ENCODE data around the gene CDHR2.
"Not testable (repeated sequence)": the region's sequence is repeated elsewhere in the genome, so short reads cannot be mapped to it uniquely, and the experiment has no call there.

Gene CDHR2

GRCh38 chr5:176568657-176569056 is 19.5 kb downstream of the CDHR2 start:
- no peak for DNase-seq (ENCODE audit: low spot score)

DNA sequence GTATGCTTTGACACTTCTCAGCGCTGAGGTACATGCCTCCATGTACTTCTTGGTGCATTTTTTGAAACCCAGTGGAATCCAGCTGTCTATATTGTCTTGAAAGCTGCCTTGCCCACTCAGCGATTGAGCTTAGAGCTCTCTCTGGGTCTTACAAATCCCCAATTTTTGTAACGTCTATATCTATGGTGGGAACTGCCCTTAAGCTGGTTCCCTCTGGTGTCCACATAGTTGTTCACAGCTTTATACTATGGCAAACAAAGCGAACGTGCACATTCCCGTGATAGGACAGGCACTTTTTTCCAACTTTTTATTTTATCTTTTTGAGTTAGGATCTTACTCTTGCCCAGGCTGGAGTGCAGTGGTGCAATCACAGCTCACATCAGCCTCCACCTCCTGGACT is 20.9 kb downstream of the CDHR2 start:
- DNase-seq (ENCODE audit: low spot score): no peak

DNA sequence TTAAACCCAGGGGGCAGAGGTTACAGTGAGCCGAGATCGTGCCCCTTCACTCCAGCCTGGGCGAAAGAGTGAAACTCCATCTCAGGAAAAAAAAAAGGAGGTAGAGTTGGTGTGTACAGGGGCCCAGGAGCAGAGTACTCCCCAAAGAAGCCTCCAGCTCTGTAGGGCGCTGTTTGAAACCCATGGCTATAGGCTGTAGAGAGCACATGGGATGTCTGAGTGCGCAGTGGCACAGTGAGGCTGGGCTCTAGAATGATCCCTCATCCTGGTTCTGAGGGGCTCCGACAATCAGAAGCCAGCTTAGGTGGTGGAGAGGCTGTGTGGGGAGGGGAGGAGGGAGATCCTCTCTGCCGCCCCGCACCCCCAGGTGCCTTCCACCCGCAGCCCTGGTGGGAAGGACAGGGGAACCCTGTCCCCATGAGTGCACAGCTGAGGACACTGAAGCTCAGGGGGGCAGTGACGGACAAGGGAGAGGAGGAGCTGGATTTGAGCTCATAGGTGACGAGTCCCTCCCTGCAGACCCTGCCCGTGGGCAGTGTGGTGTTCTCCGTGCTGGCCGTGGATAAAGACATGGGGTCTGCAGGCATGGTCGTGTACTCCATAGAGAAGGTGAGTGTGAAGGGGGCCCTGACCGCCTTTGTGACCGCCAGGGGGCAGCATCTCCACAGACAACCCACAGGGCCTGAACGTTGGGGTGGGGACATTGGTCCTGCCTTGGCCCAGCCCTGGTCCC is 24.6 kb downstream of the CDHR2 start:
- DNase-seq (ENCODE audit: low spot score): peak; percentile 78

DNA sequence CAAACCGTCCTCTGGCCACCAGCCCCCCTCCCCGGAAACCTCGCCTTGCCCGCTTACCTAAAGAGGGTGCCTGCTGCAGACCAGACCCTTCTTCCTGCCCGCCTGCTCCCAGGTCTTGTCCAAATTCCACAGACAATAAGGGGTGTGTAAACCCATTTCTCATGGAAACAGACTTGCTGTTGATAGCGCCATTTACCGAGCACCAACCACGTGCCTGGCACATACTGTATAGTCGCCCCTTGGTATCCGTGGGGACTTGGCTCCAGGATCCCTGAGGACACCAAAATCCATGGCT is 25.1 kb downstream of the CDHR2 start:
- no peak for DNase-seq (ENCODE audit: low spot score)

DNA sequence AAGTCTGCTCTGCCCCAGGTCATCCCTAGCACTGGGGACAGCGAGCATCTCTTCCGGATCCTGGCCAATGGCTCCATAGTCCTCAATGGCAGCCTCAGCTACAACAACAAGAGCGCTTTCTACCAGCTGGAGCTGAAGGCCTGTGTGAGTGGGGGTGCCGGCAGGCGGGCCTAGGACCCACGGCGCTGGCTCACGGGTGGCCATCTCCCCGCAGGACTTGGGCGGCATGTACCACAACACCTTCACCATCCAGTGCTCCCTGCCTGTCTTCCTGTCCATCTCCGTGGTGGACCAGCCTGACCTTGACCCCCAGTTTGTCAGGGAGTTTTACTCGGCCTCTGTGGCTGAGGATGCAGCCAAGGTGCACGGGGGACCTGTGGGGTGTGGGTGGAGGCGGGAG is 25.9 kb downstream of the CDHR2 start:
- DNase-seq (ENCODE audit: low spot score): no peak

DNA sequence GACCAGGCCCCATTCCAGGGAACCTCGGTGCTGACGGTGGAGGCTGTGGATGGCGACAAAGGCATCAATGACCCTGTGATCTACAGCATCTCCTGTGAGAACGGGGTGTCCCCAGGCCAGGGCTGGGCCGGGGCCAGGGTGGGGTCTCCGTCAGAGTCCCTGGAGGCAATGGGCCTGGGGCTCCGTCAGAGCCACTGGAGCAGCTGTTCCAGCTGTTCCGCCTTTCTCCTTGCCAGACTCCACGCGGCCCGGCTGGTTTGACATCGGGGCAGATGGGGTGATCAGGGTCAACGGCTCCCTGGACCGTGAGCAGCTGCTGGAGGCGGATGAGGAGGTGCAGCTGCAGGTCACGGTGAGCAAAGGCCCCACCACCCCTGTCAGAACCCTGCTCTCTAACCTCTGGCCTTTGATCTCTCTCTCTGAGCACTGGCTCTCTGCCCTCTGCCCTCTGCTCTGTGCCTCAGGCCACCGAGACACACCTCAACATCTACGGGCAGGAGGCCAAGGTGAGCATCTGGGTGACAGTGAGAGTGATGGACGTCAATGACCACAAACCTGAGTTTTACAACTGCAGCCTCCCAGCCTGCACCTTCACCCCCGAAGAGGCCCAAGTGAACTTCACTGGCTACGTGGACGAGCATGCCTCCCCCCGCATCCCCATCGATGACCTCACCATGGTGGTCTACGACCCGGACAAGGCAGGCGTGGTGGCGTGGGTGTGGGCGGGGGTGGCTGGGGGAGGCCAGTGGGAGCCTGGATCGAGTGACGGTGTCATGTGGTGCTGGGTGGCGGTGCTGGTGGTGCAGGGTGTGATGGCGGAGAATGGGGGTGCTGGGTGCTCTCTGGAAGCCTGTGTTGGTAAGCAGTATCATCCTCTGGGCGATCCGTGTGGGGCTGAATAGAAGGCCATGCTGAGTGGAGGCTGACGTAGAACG is 26.6 kb downstream of the CDHR2 start:
- DNase-seq (ENCODE audit: low spot score): no peak

DNA sequence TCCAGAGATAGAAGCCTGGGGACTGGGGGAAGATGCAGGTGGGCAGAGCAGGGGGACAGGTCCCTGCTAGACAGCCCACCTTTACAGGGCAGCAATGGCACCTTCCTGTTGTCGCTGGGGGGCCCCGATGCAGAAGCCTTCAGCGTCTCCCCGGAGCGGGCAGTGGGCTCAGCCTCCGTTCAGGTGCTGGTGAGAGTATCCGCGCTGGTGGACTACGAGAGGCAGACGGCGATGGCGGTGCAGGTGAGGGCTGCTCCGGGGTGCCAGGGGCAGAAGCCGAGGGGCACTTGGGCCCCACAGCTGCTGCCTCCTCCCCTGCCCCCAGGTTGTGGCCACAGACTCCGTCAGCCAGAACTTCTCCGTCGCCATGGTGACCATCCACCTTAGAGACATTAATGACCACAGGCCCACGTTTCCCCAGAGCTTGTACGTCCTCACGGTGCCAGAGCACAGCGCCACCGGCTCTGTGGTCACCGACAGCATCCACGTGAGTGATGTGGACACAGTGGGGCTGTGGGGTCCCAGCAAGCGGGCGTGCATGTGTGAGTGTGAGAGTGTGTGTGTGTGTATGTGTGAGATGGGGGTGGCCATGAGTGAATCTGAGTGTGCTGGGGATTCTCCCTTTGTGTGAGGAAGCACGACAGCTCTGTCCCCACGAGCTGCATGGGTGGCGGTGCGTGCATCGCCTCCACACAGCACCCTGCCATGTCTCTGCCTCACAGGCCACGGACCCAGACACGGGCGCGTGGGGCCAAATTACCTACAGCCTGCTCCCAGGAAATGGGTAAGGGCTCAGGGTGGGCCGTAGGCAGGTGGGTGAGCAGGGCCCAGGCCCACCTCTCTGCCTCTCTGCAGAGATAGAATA is 28.4 kb downstream of the CDHR2 start:
- no peak for DNase-seq (ENCODE audit: low spot score)

GRCh38 chr5:176578391-176578808 is 29.3 kb downstream of the CDHR2 start:
- DNase-seq (ENCODE audit: low spot score): peak; percentile 52

DNA sequence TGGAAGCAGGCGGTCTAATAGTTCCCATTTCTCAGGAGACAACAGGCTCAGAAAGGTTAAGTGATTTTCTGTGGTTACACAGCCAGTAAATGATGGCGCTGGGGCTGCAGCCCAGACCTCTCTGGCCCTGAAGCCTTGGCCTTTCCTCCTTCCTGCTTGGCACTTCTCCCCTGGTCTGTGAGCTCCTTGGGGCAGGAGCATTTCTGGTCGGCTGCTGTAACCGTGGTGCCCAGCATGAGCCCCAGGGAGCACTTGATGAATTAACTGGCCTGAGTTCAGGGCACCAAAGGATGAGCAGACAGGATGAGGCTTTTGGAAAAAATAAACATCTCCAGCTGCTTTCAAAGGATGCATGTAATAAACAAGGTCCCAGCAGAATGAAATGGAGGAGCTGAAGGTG is 30.2 kb downstream of the CDHR2 start:
- DNase-seq (ENCODE audit: low spot score): no peak

DNA sequence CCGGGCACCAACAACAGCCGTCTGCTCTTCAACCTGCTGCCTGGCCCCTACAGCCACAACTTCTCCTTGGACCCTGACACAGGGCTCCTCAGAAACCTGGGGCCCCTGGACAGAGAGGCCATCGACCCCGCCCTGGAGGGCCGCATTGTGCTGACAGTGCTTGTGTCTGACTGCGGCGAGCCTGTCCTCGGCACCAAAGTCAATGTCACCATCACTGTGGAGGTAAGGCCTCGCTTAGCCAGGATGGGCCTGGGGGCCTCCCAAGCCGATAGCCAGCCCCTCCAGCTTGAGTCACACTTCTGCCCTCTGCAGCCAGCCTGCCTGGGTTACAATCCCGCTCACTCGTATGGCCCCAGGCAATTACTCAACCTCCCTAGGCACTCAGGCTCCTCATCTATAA is 32.2 kb downstream of the CDHR2 start:
- no peak for DNase-seq (ENCODE audit: low spot score)

- DNase-seq (ENCODE audit: low spot score): no peak
Measured at GRCh38 chr5:176583076-176583475, 33.9 kb downstream of the CDHR2 start.

DNA sequence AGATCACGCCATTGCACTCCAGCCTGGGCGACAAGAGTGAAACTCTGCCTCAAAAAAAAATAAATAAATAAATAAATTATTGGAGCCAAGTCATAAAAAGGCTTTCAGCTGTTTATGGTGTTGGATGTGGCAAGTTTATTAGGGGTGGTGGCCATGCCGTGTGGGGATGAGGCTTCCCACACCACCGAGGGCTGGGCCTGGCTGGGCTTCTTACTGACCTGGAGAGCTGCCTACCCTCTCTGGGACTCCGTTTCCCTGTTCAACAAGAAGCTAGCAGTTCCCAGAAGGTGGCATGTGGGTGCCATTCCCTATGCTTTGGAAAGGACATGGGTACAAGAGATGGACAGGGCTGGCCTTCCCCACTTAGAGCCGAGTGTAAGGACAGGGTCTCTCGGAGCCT is 38.3 kb downstream of the CDHR2 start:
- DNase-seq (ENCODE audit: low spot score): no peak

GRCh38 chr5:176588297-176588696 is 39.2 kb downstream of the CDHR2 start:
- no peak for DNase-seq (ENCODE audit: low spot score)

DNA sequence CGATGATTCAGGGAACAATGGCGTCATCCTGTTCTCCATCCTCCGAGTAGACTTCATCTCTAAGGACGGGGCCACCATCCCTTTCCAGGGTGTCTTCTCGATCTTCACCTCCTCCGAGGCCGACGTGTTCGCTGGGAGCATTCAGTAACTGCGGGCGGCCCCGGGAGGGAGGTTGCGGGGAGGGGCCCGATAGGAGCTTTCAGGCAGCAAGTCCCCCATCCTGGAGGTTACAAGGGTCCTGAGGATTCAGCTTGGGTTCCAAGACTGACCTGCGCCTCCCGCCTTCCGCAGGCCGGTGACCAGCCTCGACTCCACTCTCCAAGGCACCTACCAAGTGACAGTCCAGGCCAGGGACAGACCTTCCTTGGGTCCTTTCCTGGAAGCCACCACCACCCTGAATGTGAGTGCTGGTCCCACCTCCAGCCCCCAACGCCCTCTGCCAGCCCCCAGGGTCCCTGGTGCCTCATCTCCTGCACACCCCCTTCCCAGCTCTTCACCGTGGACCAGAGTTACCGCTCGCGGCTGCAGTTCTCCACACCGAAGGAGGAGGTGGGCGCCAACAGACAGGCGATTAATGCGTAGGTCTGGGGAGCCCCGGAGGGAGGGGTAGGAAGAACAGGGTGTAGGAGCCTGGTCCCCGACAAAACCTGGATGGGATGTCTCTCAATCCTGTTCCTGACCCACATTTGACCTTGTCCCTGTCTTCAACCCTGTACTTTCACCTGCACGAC is 40.1 kb downstream of the CDHR2 start:
- DNase-seq (ENCODE audit: low spot score): no peak

GRCh38 chr5:176590035-176590717 is 41.0 kb downstream of the CDHR2 start:
- no peak for DNase-seq (ENCODE audit: low spot score)

DNA sequence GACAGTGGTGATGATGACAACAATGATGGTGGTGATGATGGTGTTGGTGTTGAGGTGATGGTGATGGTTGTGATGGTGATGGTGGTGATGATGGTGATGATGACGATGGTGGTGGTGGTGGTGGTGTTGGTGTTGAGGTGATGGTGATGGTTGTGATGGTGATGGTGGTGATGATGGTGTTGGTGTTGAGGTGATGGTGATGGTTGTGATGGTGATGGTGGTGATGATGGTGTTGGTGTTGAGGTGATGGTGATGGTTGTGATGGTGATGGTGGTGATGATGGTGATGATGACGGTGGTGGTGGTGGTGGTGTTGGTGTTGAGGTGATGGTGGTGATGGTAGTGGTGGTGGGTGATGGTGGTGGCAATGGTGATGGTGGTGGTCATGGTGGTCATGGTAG is 42.5 kb downstream of the CDHR2 start:
- not testable (repeated sequence) for DNase-seq (ENCODE audit: low spot score)

- DNase-seq (ENCODE audit: low spot score): no peak
Measured at GRCh38 chr5:176592573-176592972, 43.4 kb downstream of the CDHR2 start.

GRCh38 chr5:176593273-176593869 is 44.2 kb downstream of the CDHR2 start:
- DNase-seq (ENCODE audit: low spot score): no peak

DNA sequence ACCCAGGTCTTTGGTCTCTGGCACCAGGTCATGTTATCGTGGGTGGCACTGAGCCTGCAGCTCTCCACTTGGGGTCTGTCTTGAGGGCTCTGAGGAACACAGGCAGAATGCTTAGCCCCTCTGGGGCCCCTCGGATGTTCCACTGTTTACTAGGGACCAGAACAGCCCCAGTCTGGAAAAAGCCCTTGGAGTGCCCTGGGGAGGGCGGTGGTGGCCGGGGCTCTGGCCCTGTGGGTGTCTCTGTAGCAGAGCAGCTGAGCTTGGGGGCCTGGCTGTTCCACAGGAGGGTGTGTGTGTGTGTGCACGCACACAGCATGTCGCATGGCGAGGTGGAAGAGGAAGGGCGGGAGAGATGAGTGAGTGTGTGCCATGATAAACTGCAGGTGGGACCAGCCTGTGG is 45.4 kb downstream of the CDHR2 start:
- no peak for DNase-seq (ENCODE audit: low spot score)

GRCh38 chr5:176595386-176595943 is 46.3 kb downstream of the CDHR2 start:
- DNase-seq (ENCODE audit: low spot score): no peak

All from germinal center (tissue), 1 donor.